DND-41 (cell line): Measurements from ENCODE around the gene MYOF.

Experiments used
- ATAC-seq: fragments of 200-7000 bp; cut with Tn5 transposase; 3 replicates; pipeline ENCODE4 v1.9.1; 2021; ENCODE audit warnings: low read depth; ENCODE audit not compliant: insufficient read depth
- DNase-seq: peaks from one replicate; pipeline ENCODE4 v3.0.0-alpha.2; 2020
- H2AFZ ChIP-seq: 2 replicates; pipeline ENCODE4 v1.6.0; 2012; ENCODE audit warnings: low read depth, low read length
- H3K27ac ChIP-seq: 2 replicates; pipeline ENCODE4 v1.5.1; 2012; ENCODE audit warnings: low read length, inconsistent platforms
- H3K27me3 ChIP-seq: fragments of 200-600 bp; sonication (generic); 2 replicates; pipeline ENCODE4 v1.6.0; 2012; ENCODE audit warnings: low read length, mild to moderate bottlenecking, inconsistent platforms; ENCODE audit not compliant: insufficient read depth, poor library complexity
- H3K36me3 ChIP-seq: 2 replicates; pipeline ENCODE4 v1.5.1; 2012; ENCODE audit warnings: low read length, inconsistent platforms; ENCODE audit not compliant: insufficient read depth
- H3K4me1 ChIP-seq: 2 replicates; pipeline ENCODE4 v1.5.1; 2012; ENCODE audit warnings: mild to moderate bottlenecking, low read length; ENCODE audit not compliant: insufficient read depth
- H3K4me2 ChIP-seq: 2 replicates; pipeline ENCODE4 v1.6.0; 2012; ENCODE audit warnings: mild to moderate bottlenecking, moderate library complexity, low read length, inconsistent platforms; ENCODE audit not compliant: insufficient read depth
- H3K4me3 ChIP-seq, 2 experiments: fragments of 200-600 bp in 1 of 2; shearing (Covaris generic) in 1 of 2; 2 replicates each; pipeline ENCODE4 v1.5.1; 2012 to 2016; ENCODE audit warnings: inconsistent platforms in 2 of 2, low read length in 2 of 2, mild to moderate bottlenecking in 2 of 2, low read depth in 1 of 2, moderate library complexity in 1 of 2
- H3K79me2 ChIP-seq: 2 replicates; pipeline ENCODE4 v1.6.0; 2012; ENCODE audit warnings: low read length, inconsistent platforms; ENCODE audit not compliant: insufficient read depth
- H3K9ac ChIP-seq: 2 replicates; pipeline ENCODE4 v1.6.0; 2012; ENCODE audit warnings: low read depth, mild to moderate bottlenecking, inconsistent platforms, low read length, moderate library complexity
- H3K9me3 ChIP-seq: 2 replicates; pipeline ENCODE4 v1.5.1; 2012; ENCODE audit warnings: low read length, moderate library complexity, mild to moderate bottlenecking, inconsistent platforms; ENCODE audit not compliant: insufficient read depth, severe bottlenecking
- H4K20me1 ChIP-seq: 2 replicates; pipeline ENCODE4 v1.6.0; 2012; ENCODE audit warnings: low read length; ENCODE audit not compliant: insufficient read depth
- EZH2 ChIP-seq: IDR thresholded peaks from 3 replicates; pipeline ENCODE4 v1.6.1; 2012; ENCODE audit warnings: borderline replicate concordance, low read depth, mild to moderate bottlenecking, moderate library complexity, low read length, inconsistent platforms; ENCODE audit not compliant: severe bottlenecking
- TF ChIP-seq, protein P1 (sequence below): IDR thresholded peaks from 2 replicates; pipeline ENCODE4 v1.5.1; 2012; ENCODE audit warnings: borderline replicate concordance, low read length, moderate library complexity, mild to moderate bottlenecking; ENCODE audit not compliant: poor library complexity, severe bottlenecking; ENCODE audit errors: extremely low read depth

MYOF gene

DNA sequence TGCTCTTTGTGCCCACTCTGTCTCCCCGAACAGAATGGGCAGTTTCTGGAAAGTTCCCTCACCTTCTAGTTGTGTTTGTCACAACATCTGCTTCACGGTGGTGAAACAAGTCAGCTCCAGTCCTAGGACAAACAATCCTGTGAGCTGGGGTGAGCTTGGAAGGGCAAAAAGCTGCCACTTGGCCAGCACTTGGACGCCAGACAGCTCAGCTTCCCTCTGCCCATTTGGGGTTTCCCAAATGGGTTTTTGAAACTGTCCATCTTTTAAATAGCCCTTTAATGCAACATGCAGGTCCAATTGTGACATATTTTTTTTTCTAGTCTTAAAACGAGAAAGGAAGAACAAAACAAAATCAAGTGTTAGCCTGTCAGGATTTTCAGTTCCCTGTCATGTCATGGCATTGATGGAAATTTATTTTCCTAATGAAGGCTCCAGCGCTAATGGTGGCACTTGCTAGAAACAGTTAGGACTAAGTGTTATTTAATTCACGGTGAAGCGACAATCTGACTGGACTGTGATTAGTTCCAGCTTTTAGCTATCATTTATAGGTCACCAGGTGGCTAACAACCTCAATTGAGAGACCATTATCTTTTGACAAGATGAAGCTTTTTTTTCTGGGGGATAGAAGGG is 181.7 kb downstream of the MYOF start:
- TF ChIP-seq, protein P1, sequence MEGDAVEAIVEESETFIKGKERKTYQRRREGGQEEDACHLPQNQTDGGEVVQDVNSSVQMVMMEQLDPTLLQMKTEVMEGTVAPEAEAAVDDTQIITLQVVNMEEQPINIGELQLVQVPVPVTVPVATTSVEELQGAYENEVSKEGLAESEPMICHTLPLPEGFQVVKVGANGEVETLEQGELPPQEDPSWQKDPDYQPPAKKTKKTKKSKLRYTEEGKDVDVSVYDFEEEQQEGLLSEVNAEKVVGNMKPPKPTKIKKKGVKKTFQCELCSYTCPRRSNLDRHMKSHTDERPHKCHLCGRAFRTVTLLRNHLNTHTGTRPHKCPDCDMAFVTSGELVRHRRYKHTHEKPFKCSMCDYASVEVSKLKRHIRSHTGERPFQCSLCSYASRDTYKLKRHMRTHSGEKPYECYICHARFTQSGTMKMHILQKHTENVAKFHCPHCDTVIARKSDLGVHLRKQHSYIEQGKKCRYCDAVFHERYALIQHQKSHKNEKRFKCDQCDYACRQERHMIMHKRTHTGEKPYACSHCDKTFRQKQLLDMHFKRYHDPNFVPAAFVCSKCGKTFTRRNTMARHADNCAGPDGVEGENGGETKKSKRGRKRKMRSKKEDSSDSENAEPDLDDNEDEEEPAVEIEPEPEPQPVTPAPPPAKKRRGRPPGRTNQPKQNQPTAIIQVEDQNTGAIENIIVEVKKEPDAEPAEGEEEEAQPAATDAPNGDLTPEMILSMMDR = no peak
- TF ChIP-seq EZH2 = no peak

GRCh38 chr10:93299606-93300287 is 182.4 kb downstream of the MYOF start:
- H3K27ac ChIP-seq = no peak overlapping the region
- H3K4me3 ChIP-seq = no peak overlapping the region
- ATAC-seq (no peak), DNase-seq (no peak)
- H4K20me1 ChIP-seq = no peaks in the 10 kb centered on the region
- H3K36me3 ChIP-seq = no peaks in the 10 kb centered on the region
- peaks cover 3% of the 10 kb centered on the region for H3K27me3 ChIP-seq
- no peaks in the 10 kb centered on the region for H3K79me2 ChIP-seq
- no peaks in the 10 kb centered on the region for H3K4me1 ChIP-seq
- no peak overlapping the region for H3K9ac ChIP-seq
- no peak overlapping the region for H2AFZ ChIP-seq
- no peak overlapping the region for H3K4me2 ChIP-seq
- TF ChIP-seq, protein P1 = no peak
- TF ChIP-seq EZH2 = no peak
- H3K9me3 ChIP-seq = no peaks in the 10 kb centered on the region

More for the DNA sequence above, 181.7 kb downstream of the MYOF start:
- Histone ChIP-seq H3K9me3 (no peaks in the 10 kb centered on the region), H3K36me3 (no peaks in the 10 kb centered on the region), H3K79me2 (no peaks in the 10 kb centered on the region), H4K20me1 (no peaks in the 10 kb centered on the region), H3K27ac (no peak overlapping the region), H2AFZ (no peak overlapping the region), H3K4me3 (no peak overlapping the region), H3K9ac (no peak overlapping the region), H3K4me2 (no peak overlapping the region), H3K4me1 (no peaks in the 10 kb centered on the region), H3K27me3 (peaks cover 3% of the 10 kb centered on the region)
- ATAC-seq (no peak), DNase-seq (no peak)

- no peaks in the 10 kb centered on the region for H3K36me3 ChIP-seq
- no peak for TF ChIP-seq EZH2
- TF ChIP-seq, protein P1 = no peak
- no peak overlapping the region for H2AFZ ChIP-seq
- H3K9me3 ChIP-seq = no peaks in the 10 kb centered on the region
- no peaks in the 10 kb centered on the region for H3K79me2 ChIP-seq
- no peaks in the 10 kb centered on the region for H4K20me1 ChIP-seq
- DNase-seq (no peak), ATAC-seq (no peak)
- H3K9ac ChIP-seq = no peak overlapping the region
- H3K4me2 ChIP-seq = no peak overlapping the region
- H3K4me1 ChIP-seq = no peaks in the 10 kb centered on the region
- H3K4me3 ChIP-seq = no peak overlapping the region
- peaks cover 3% of the 10 kb centered on the region for H3K27me3 ChIP-seq
- H3K27ac ChIP-seq = no peak overlapping the region
Observed at GRCh38 chr10:93299195-93299594, 182.9 kb downstream of the MYOF start.
